ENCODE data around the gene RTN1. TPM values are rescaled to one million over a fixed set of nuclear protein-coding genes. Genes with fewer than 3 reads are reported as not detected.

The RTN1 gene
- total RNA-seq, 1 donor from 2014 or later: 23.4 TPM

DNA sequence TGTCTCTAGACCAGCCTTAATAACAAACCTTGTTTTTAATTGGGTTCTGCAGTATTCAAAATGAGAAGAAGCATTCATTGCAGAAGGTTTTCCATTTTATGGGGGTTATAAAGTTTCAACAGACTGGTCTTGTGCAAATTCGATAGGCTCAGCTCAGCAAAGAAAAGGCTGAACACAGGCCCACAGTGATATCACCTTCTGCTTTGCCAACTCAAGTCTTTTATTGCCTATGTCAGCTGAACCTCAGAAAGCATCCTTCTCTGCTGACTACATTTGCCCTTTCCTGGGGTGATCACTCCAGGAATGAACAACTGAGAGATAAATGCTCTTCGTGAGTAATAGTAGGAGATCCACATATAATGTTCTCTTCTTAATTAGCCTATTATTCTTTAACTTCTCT, 159.5 kb downstream of the RTN1 start:
- H3K27me3 Mint-ChIP-seq: no peaks in the 10 kb centered on the region
- H3K4me3 Mint-ChIP-seq (ENCODE audit: low read depth): no peak overlapping the region
- H3K4me1 Mint-ChIP-seq (ENCODE audit: low read depth): no peaks in the 10 kb centered on the region
- H3K36me3 Mint-ChIP-seq (ENCODE audit: insufficient read depth): no peaks in the 10 kb centered on the region
- H3K27ac Mint-ChIP-seq: no peak overlapping the region
- DNase-seq (ENCODE audit: low spot score, unreplicated experiment): no peak
- TF ChIP-seq, protein P1, sequence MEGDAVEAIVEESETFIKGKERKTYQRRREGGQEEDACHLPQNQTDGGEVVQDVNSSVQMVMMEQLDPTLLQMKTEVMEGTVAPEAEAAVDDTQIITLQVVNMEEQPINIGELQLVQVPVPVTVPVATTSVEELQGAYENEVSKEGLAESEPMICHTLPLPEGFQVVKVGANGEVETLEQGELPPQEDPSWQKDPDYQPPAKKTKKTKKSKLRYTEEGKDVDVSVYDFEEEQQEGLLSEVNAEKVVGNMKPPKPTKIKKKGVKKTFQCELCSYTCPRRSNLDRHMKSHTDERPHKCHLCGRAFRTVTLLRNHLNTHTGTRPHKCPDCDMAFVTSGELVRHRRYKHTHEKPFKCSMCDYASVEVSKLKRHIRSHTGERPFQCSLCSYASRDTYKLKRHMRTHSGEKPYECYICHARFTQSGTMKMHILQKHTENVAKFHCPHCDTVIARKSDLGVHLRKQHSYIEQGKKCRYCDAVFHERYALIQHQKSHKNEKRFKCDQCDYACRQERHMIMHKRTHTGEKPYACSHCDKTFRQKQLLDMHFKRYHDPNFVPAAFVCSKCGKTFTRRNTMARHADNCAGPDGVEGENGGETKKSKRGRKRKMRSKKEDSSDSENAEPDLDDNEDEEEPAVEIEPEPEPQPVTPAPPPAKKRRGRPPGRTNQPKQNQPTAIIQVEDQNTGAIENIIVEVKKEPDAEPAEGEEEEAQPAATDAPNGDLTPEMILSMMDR (IDR thresholded peaks at IDR 0.05; ENCODE audit: unreplicated experiment): no peak
- H3K9me3 Mint-ChIP-seq (ENCODE audit: low read depth): no peaks in the 10 kb centered on the region

DNA sequence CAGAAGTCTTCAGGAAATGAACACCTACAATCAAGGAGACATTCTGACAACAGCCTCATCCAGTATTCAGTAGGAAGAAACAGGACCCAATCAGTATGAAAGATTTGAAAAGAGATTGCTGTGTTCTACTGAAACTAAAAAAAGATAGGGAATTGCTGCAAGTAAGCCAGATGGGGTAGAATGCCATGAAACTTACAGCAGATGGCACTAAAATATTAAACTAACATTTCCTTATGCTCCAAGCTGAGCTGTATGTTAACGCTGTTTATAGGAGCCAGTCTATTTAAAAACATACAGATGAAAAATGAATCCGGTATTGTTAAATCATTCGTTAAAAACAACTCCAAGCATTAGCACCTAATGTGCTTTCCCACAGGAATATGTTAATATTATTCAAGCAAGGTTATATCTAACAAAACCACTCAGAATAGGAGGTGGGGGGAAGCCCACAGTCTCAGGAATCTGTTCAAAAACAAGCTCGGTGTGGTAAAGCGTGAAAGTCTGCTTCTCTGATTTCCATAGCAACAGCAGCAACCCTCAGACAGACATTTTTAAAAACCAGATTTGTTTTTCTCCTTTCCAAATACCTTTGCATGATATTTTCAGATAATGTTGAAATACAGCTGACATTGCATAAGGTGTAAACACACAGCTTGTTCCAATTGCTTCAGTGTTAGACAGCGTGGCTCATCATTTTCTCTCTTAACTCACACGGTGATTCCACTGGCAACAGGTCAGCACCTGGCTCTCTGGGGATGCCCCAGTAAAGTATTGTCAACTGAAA, 162.6 kb downstream of the RTN1 start:
- no peak overlapping the region for H3K27ac Mint-ChIP-seq
- H3K4me1 Mint-ChIP-seq (ENCODE audit: low read depth): peaks cover 8% of the 10 kb centered on the region
- peaks cover 4% of the 10 kb centered on the region for H3K9me3 Mint-ChIP-seq (ENCODE audit: low read depth)
- H3K4me3 Mint-ChIP-seq (ENCODE audit: low read depth): no peak overlapping the region
- H3K27me3 Mint-ChIP-seq: no peaks in the 10 kb centered on the region
- no peak for DNase-seq (ENCODE audit: low spot score, unreplicated experiment)
- H3K36me3 Mint-ChIP-seq (ENCODE audit: insufficient read depth): no peaks in the 10 kb centered on the region
- TF ChIP-seq, protein P1 (IDR thresholded peaks at IDR 0.05; ENCODE audit: unreplicated experiment): no peak

GRCh38 chr14:59705866-59706265, 164.7 kb downstream of the RTN1 start:
- Mint-ChIP-seq H3K4me3 (ENCODE audit: low read depth) (no peak overlapping the region), H3K9me3 (ENCODE audit: low read depth) (peaks cover 13% of the 10 kb centered on the region), H3K36me3 (ENCODE audit: insufficient read depth) (no peaks in the 10 kb centered on the region), H3K27me3 (no peaks in the 10 kb centered on the region), H3K27ac (no peak overlapping the region), H3K4me1 (ENCODE audit: low read depth) (peaks cover 8% of the 10 kb centered on the region)
- DNase-seq (ENCODE audit: low spot score, unreplicated experiment): no peak
- TF ChIP-seq, protein P1 (IDR thresholded peaks at IDR 0.05; ENCODE audit: unreplicated experiment): no peak

DNA sequence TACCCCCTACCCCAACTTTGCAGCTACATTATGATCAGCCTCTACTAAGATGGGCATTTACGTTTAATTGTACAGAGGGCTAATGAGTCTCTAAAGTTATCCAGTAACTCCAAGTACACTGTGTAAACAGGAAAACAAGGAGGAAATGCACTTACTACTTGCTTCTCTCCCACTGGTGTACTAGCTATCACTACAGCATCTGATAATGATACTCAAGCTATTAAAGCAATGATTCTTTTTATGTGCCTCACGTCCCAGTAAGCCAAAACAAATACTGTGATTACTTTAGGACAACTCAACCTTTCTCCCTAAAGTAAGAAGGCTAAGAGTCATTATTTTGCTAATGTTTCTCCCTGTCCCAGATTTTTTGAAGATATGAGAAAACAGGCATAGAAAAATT, 165.3 kb downstream of the RTN1 start:
- H3K4me1 Mint-ChIP-seq (ENCODE audit: low read depth): peaks cover 8% of the 10 kb centered on the region
- H3K9me3 Mint-ChIP-seq (ENCODE audit: low read depth): peaks cover 13% of the 10 kb centered on the region
- H3K27ac Mint-ChIP-seq: no peak overlapping the region
- H3K27me3 Mint-ChIP-seq: no peaks in the 10 kb centered on the region
- no peak for DNase-seq (ENCODE audit: low spot score, unreplicated experiment)
- H3K4me3 Mint-ChIP-seq (ENCODE audit: low read depth): no peak overlapping the region
- TF ChIP-seq, protein P1 (IDR thresholded peaks at IDR 0.05; ENCODE audit: unreplicated experiment): no peak
- H3K36me3 Mint-ChIP-seq (ENCODE audit: insufficient read depth): no peaks in the 10 kb centered on the region

DNA sequence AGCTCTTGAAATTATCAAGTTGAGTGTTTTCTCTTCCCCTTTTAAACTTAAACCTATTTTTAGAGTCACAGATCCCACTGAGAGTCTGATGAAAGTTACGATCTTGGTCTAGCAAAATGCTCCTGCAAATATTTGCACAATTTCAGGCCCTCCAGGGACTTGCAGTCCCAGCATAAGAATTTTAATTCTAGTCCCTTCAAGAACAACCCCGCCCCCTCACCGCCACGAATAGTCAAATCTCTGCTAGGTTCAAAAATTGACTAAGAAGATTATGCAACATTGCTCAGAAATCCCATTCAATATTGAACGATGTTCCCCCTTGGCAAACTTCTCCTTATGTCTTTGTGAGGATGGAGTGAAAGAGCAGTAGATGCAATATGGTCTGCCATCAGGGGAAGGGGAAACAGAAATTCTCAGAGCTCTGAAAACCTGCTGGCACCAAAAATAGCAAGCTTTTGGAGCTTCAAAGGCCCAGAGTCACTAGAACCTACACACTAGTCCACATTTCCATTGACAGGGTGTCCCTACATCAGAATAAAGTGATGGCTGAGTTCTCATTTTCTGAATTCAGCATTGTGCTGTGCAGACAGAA, 166.4 kb downstream of the RTN1 start:
- TF ChIP-seq, protein P1 (IDR thresholded peaks at IDR 0.05; ENCODE audit: unreplicated experiment): no peak
- Mint-ChIP-seq H3K9me3 (ENCODE audit: low read depth) (peaks cover 13% of the 10 kb centered on the region), H3K4me3 (ENCODE audit: low read depth) (no peak overlapping the region), H3K4me1 (ENCODE audit: low read depth) (peaks cover 8% of the 10 kb centered on the region), H3K27me3 (no peaks in the 10 kb centered on the region), H3K36me3 (ENCODE audit: insufficient read depth) (no peaks in the 10 kb centered on the region), H3K27ac (no peak overlapping the region)
- DNase-seq (ENCODE audit: low spot score, unreplicated experiment): no peak
